Measurements from ENCODE around the gene ZNF391.

Gene ZNF391

GRCh38 chr6:27414996-27415395 lies 26.4 kb downstream of the ZNF391 start:
- no peak overlapping the region for H3K27ac ChIP-seq (replicated peaks)
- TF ChIP-seq REST (IDR thresholded peaks at IDR 0.05; ENCODE audit: insufficient replicate concordance, low read depth) = no peak
- no peaks in the 10 kb centered on the region for H3K27me3 ChIP-seq (ENCODE audit: insufficient read depth, poor library complexity, severe bottlenecking)
- no peak for DNase-seq (ENCODE audit: low read depth in 1 of 2, low spot score in 1 of 2)
- no peak overlapping the region for H3K4me3 ChIP-seq (replicated peaks; ENCODE audit: insufficient read depth, low read length)

GRCh38 chr6:27415898-27416297 lies 27.3 kb downstream of the ZNF391 start:
- H3K27me3 ChIP-seq (ENCODE audit: insufficient read depth, poor library complexity, severe bottlenecking) = no peaks in the 10 kb centered on the region
- H3K4me3 ChIP-seq (replicated peaks; ENCODE audit: insufficient read depth, low read length) = no peak overlapping the region
- TF ChIP-seq POLR2AphosphoS5 (IDR thresholded peaks at IDR 0.05; ENCODE audit: low read depth) = no peak
- TF ChIP-seq REST (IDR thresholded peaks at IDR 0.05; ENCODE audit: insufficient replicate concordance, low read depth) = no peak
- TF ChIP-seq GABPA (IDR thresholded peaks at IDR 0.05; ENCODE audit: low read depth) = no peak
- no peak for TF ChIP-seq SPI1 (IDR thresholded peaks at IDR 0.05; ENCODE audit: borderline replicate concordance, low read depth)
- no peak for TF ChIP-seq CTCF (IDR thresholded peaks at IDR 0.05; ENCODE audit: insufficient read depth, low read length)
- no peak overlapping the region for H3K27ac ChIP-seq (replicated peaks)
- DNase-seq (ENCODE audit: low read depth in 1 of 2, low spot score in 1 of 2) = no peak

- TF ChIP-seq POLR2AphosphoS5 (IDR thresholded peaks at IDR 0.05; ENCODE audit: low read depth) (no peak), CTCF (IDR thresholded peaks at IDR 0.05; ENCODE audit: insufficient read depth, low read length) (no peak), GABPA (IDR thresholded peaks at IDR 0.05; ENCODE audit: low read depth) (no peak), REST (IDR thresholded peaks at IDR 0.05; ENCODE audit: insufficient replicate concordance, low read depth) (no peak), SPI1 (IDR thresholded peaks at IDR 0.05; ENCODE audit: borderline replicate concordance, low read depth) (no peak)
- H3K4me3 ChIP-seq (replicated peaks; ENCODE audit: insufficient read depth, low read length) = no peak overlapping the region
- H3K27ac ChIP-seq (replicated peaks) = no peak overlapping the region
- H3K27me3 ChIP-seq (ENCODE audit: insufficient read depth, poor library complexity, severe bottlenecking) = no peaks in the 10 kb centered on the region
- no peak for DNase-seq (ENCODE audit: low read depth in 1 of 2, low spot score in 1 of 2)
These were observed 30.8 kb downstream of the ZNF391 start for GRCh38 chr6:27419363-27419762.
